ENCODE measurements around the gene MTF2.

DNA sequence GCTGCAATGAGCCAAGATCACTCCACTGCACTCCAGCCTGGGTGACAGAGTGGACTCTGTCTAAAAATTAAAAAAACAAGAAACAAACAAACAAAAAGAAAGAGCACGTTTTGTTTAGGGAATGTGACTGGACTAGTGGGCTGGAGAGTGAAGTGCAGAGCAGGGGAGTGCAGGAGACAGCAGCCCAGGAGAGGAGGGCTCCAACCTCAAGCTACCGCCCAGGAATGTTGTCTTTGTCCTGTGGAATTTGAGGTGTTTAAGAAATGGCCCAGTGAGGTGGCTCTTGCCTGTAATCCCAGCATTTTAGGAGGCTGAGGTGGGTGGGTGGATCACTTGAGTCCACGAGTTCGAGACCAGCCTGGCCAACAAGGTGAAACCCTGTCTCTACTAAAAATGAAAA is 42.4 kb upstream of the MTF2 start:
- TF ChIP-seq POLR2A (IDR thresholded peaks at IDR 0.05; ENCODE audit: low read depth), result no peak
- TF ChIP-seq, protein P1, sequence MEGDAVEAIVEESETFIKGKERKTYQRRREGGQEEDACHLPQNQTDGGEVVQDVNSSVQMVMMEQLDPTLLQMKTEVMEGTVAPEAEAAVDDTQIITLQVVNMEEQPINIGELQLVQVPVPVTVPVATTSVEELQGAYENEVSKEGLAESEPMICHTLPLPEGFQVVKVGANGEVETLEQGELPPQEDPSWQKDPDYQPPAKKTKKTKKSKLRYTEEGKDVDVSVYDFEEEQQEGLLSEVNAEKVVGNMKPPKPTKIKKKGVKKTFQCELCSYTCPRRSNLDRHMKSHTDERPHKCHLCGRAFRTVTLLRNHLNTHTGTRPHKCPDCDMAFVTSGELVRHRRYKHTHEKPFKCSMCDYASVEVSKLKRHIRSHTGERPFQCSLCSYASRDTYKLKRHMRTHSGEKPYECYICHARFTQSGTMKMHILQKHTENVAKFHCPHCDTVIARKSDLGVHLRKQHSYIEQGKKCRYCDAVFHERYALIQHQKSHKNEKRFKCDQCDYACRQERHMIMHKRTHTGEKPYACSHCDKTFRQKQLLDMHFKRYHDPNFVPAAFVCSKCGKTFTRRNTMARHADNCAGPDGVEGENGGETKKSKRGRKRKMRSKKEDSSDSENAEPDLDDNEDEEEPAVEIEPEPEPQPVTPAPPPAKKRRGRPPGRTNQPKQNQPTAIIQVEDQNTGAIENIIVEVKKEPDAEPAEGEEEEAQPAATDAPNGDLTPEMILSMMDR (IDR thresholded peaks at IDR 0.05), result no peak
